ENCODE data around the gene HDGF.

- TF ChIP-seq, protein P1, sequence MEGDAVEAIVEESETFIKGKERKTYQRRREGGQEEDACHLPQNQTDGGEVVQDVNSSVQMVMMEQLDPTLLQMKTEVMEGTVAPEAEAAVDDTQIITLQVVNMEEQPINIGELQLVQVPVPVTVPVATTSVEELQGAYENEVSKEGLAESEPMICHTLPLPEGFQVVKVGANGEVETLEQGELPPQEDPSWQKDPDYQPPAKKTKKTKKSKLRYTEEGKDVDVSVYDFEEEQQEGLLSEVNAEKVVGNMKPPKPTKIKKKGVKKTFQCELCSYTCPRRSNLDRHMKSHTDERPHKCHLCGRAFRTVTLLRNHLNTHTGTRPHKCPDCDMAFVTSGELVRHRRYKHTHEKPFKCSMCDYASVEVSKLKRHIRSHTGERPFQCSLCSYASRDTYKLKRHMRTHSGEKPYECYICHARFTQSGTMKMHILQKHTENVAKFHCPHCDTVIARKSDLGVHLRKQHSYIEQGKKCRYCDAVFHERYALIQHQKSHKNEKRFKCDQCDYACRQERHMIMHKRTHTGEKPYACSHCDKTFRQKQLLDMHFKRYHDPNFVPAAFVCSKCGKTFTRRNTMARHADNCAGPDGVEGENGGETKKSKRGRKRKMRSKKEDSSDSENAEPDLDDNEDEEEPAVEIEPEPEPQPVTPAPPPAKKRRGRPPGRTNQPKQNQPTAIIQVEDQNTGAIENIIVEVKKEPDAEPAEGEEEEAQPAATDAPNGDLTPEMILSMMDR (IDR thresholded peaks at IDR 0.05; ENCODE audit: low read depth, low read length, poor library complexity, severe bottlenecking) = no peak
- no peak for TF ChIP-seq EZH2phosphoT487 (IDR thresholded peaks at IDR 0.05; ENCODE audit: borderline replicate concordance, low read length)
Measured at GRCh38 chr1:156795787-156796186, 44.3 kb upstream of the HDGF start.
